Measurements from ENCODE around the gene VAMP5. TPM values are rescaled to one million over a fixed set of nuclear protein-coding genes. Genes with fewer than 3 reads are reported as not detected.

VAMP5 gene
- 26.0 and 27.1 TPM in 2 replicates for total RNA-seq

GRCh38 chr2:85584354-85584856 lies at the start of gene VAMP5:
TSS of gene VAMP5 (plus strand) at chr2:85584431. CDS start at chr2:85584491, 60 bp downstream.

GRCh38 chr2:85538507-85539360 lies 45.5 kb upstream of the VAMP5 start, which contains the start of gene MAT2A:
TSS of gene MAT2A (plus strand) at chr2:85539168. CDS start at chr2:85539288, 120 bp downstream.

GRCh38 chr2:85561280-85562212 lies 22.7 kb upstream of the VAMP5 start, which contains the start of gene GGCX:
TSS of gene GGCX (minus strand) at chr2:85561493. CDS start at chr2:85561428, 65 bp downstream.

GRCh38 chr2:85577386-85578242 lies 6.6 kb upstream of the VAMP5 start, which contains the start of gene VAMP8:
TSS of gene VAMP8 (plus strand) at chr2:85577586. CDS start at chr2:85577647, 61 bp downstream.

GRCh38 chr2:85595301-85596025 lies 11.2 kb downstream of the VAMP5 start, which contains the start of gene RNF181:
TSS of gene RNF181 (plus strand) at chr2:85595745. CDS start at chr2:85595764, 19 bp downstream.

GRCh38 chr2:85602476-85603234 lies 18.4 kb downstream of the VAMP5 start, which contains the start of gene TMEM150A:
TSS of gene TMEM150A (minus strand) at chr2:85602698. CDS start at chr2:85601948, 750 bp downstream.

GRCh38 chr2:85611705-85612587 lies 27.7 kb downstream of the VAMP5 start, which contains the start of gene C2orf68:
TSS of gene C2orf68 (minus strand) at chr2:85612066. CDS start at chr2:85611984, 82 bp downstream.

Other genes with a start within 250 kb of the VAMP5 start
- gene RETSAT, start 229.9 kb upstream of the VAMP5 start, total RNA-seq, result 49.6 and 72.9 TPM in 2 replicates
- 14.4 and 20.6 TPM in 2 replicates for gene ELMOD3, start 229.7 kb upstream of the VAMP5 start, total RNA-seq
- 156 and 193 TPM in 2 replicates for gene CAPG, start 174.1 kb upstream of the VAMP5 start, total RNA-seq
- gene SH2D6, start 165.7 kb upstream of the VAMP5 start, total RNA-seq, result 0.89 and 1.4 TPM in 2 replicates
- 163 and 201 TPM in 2 replicates for gene MAT2A, start 45.3 kb upstream of the VAMP5 start, total RNA-seq
- gene GGCX, start 22.9 kb upstream of the VAMP5 start, total RNA-seq, result 56.0 and 56.3 TPM in 2 replicates
- gene VAMP8, start 6.8 kb upstream of the VAMP5 start, total RNA-seq, result 0.12 and 0.33 TPM in 2 replicates
- gene RNF181, start 11.3 kb downstream of the VAMP5 start, total RNA-seq, result 255 and 257 TPM in 2 replicates
- gene TMEM150A, start 18.3 kb downstream of the VAMP5 start, total RNA-seq, result 3.1 and 8.1 TPM in 2 replicates
- gene C2orf68, start 27.6 kb downstream of the VAMP5 start, total RNA-seq, result 14.1 and 16.2 TPM in 2 replicates
- 38.4 and 44.7 TPM in 2 replicates for gene USP39, start 31.8 kb downstream of the VAMP5 start, total RNA-seq
- gene SFTPB, start 83.8 kb downstream of the VAMP5 start, total RNA-seq, result under 0.01 TPM in 1 of 2 replicates, not detected in the other
- gene GNLY, start 109.9 kb downstream of the VAMP5 start, total RNA-seq, result under 0.01 TPM in 1 of 2 replicates, not detected in the other
- gene ATOH8, start 169.6 kb downstream of the VAMP5 start, total RNA-seq, result 4.5 and 5.1 TPM in 2 replicates